GM18858 (cell line): ENCODE data around the gene C17orf113.

ENCODE experiments used
- ATAC-seq: cut with Tn5 transposase; IDR thresholded peaks from one replicate; pipeline ENCODE4 v1.9.1; 2021; ENCODE audit not compliant: unreplicated experiment

Gene C17orf113

GRCh38 chr17:42050393-42051012 lies at the start of gene C17orf113:
Gene C17orf113, minus strand, starts transcription at chr17:42050601. Its CDS starts 7,225 bp downstream, at chr17:42043376.
- no peak for ATAC-seq

DNA sequence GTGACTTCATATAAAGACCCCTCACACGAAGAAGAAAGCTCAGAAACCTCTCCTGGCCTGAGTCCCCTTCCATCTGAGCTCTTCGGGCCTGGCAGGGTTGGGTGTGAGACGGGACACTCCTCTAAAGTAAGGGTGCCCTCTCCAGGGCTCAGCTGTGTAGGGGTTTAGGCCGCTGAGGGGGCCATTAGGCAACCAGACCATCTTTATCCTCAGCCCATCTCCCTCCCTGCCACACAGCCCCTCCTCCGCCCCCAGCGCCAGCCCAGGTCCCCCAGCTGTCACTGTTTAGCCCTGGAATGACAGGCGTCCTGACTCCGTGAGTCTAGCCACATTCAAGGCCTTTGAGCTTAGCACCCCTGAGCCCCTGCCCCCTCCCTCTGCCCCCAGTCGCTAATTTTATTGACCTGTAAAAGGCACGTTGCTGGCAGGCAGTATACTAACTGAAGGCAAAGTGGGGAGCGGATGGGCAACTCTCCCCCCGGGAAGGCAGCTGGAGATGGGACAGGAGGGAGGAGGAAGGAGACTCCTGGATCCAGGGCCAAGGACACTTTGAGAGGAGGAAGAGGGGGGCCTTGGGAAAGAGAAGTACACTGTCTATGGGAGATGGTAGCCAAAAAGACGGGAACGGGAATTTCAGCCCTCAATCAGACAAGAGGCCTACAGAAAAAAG lies 48.5 kb upstream of the C17orf113 start:
- ATAC-seq, result no peak

- no peak for ATAC-seq
These were observed 47.6 kb upstream of the C17orf113 start, which contains the start of gene ZNF385C for GRCh38 chr17:42097691-42098631. Gene ZNF385C, minus strand, starts transcription at chr17:42098473. Its CDS starts 35,417 bp downstream, at chr17:42063056.

- ATAC-seq, result no peak
These were observed 46.1 kb upstream of the C17orf113 start for GRCh38 chr17:42096360-42097111.

DNA sequence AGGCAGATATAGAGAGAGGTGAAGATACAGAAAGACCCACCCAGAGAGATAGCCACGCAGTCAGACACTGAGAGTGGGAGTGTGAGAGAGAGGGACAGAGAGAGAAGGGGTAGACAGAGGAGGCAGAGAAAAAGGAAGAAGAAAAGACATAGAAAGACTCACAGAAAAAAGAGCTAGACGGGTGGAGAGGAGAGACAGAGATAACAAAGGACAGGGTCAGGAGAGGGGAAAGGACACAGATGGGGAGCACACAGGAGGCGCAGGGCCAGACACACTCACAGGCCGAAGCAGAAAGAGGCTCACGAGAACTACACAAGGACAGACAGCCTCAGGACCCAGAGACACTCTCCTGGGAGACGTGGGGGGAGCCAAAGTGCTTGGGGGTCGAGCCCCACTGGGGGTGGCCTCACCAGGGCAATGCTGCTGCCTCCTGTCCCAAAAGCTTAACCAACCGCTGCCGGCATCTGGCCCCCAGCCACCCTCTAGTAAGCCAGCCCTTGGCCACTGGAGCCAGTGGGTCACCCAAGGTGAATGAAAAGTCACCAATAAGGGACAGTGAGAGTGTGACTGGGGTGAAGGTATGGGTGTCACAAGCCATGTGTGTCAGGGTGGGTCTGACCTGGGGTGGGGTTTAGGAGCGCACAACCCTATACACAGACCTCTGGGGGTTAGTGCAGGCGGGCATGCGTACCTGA lies 44.1 kb upstream of the C17orf113 start:
- no peak for ATAC-seq

- no peak for ATAC-seq
These were observed 42.5 kb upstream of the C17orf113 start for GRCh38 chr17:42092939-42093338.

GRCh38 chr17:42090964-42091790 lies 40.8 kb upstream of the C17orf113 start:
- ATAC-seq, result no peak

- no peak for ATAC-seq
These were observed 38.3 kb upstream of the C17orf113 start for GRCh38 chr17:42088736-42089135.

DNA sequence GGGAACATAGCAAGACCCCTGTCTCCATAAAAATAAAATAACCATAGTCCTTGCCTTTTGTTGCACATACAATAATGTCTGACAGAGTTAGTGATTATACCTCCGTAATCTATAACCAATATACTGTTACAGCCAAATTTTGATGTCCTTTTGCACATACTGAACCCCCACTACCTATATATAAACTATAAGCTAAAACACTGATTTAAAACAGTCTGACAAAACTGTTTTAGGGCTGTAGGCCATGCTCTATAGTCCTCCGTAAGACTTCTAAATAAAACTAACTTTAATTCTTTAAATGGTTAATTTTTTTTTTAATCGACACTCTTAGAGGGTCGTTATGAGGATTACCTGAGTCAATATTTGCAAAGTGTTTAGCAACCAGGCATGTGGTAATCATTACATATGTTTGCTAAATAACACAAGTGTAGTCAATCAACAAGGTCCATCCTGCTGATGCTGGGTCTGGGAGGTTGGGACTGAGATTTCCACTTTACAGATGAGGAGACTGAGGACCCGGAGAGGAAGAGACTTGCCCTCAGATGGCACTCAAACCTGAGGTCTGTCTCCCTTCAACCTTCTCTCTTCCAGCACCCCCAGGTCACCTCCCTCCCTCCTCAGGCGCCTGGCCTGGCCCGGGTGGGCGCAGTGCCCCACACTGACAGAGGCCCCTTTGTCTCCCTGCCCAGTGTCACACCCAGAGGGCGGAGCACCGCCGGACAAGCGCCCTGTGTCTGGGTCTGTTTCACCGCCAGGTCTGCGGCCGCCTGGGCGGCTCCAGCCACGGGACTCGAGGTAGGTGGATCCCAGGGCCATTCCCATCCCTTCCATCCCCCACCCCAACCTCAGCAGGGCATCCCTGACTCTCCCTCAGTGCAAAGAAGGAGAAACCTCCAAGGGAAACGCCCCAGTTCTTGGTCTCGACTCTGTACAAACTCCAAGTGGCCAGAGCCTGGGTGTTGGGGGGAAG lies 37.6 kb upstream of the C17orf113 start:
- ATAC-seq, result no peak

GRCh38 chr17:42087042-42087701 lies 36.8 kb upstream of the C17orf113 start:
- ATAC-seq, result no peak

- ATAC-seq, result no peak
These were observed 31.2 kb upstream of the C17orf113 start for GRCh38 chr17:42081516-42082129.

DNA sequence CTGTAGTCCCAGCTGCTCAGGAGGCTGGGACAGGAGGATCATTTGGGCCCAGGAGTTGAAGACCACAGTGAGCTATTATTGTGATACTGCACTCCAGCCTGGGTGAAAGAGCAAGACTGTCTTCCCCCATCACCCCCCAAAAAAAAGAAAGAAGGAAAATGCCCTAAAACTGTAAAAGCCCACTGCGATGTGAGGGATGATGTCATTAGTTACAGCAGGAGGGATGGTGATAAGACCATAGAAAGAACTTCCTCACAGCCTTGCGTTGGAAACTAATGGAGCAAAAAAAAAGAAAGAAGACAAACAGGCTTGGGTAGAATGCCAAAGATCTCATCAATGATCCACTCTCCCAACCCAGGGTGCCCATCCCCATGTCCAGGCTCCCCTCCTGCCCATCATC lies 29.1 kb upstream of the C17orf113 start:
- no peak for ATAC-seq

- no peak for ATAC-seq
These were observed 28.1 kb upstream of the C17orf113 start for GRCh38 chr17:42078396-42079043.

DNA sequence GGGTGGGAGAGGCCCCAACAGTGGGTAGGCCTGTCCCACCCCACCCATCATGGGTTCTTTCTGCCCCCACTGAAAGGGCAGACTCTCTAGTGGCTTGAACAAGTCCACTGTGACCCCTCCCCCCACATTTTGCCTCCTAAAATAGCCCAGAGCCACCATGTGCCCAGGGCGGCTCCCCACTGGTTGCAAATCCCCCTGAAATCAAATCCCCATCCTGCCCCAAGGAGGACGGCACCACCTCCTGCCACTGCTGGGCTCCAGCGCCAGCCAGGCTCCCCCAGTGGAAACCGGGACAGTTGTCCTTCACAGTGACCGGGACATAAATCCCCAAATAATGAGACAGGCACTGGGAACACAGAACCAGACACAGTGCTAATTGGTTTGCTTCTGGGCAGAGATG lies 27.4 kb upstream of the C17orf113 start:
- no peak for ATAC-seq

GRCh38 chr17:42076797-42077559 lies 26.6 kb upstream of the C17orf113 start:
- ATAC-seq, result no peak

DNA sequence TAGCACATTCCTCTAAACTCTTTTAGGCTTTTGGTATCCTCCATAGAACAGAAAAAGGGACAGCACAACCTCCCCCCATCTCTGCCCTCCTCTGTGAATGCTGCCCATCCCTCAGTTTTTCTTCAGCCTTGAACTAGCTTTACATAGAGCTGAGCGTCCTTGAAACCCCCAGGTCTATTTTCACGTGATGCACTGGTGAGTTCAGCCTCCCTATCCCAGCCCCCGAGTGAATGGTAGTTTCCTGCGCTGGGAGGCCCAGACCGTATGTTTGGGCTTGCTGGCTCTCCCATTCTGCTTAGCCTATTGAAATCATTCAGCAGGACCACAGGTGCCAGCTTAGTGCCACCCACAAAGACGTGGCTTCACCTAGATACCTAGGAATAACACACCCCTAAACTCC lies 25.4 kb upstream of the C17orf113 start:
- no peak for ATAC-seq
